ENCODE results near the gene FBXO10.

DNA sequence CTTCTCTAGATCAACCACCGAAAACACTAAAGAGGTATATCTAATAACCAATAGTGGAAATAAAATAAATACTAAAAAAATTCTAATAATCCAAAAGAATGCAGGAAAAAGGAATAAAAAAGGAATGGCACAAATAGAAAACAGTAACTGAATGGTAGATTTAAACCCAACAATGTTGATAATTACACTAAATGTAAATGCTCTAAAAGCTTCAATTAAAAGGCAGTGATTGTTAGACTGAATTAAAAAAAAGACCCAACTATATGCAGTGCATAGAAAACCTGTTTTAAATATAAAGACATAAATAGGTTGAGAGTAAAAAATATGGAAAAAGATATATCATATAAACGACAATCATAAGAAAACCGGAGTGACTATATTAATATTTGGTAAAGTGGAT lies 101.7 kb downstream of the FBXO10 start:
- no peak for TF ChIP-seq POLR2A (IDR thresholded peaks at IDR 0.05; ENCODE audit: extremely low read depth, insufficient read length)
- no peak for TF ChIP-seq CTCF (IDR thresholded peaks at IDR 0.05; ENCODE audit: low read depth, low read length)
- TF ChIP-seq, protein P1, sequence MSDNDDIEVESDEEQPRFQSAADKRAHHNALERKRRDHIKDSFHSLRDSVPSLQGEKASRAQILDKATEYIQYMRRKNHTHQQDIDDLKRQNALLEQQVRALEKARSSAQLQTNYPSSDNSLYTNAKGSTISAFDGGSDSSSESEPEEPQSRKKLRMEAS (IDR thresholded peaks at IDR 0.05; ENCODE audit: low read depth, low read length) = no peak

Measured in NB4 (cell line).